HG03520 (cell line): ENCODE results near the gene NTPCR.

Source experiments
- ATAC-seq: cut with Tn5 transposase; IDR thresholded peaks from one replicate; pipeline ENCODE4 v1.9.1; 2021; ENCODE audit warnings: mild to moderate bottlenecking, moderate library complexity; ENCODE audit not compliant: unreplicated experiment

The NTPCR gene

DNA sequence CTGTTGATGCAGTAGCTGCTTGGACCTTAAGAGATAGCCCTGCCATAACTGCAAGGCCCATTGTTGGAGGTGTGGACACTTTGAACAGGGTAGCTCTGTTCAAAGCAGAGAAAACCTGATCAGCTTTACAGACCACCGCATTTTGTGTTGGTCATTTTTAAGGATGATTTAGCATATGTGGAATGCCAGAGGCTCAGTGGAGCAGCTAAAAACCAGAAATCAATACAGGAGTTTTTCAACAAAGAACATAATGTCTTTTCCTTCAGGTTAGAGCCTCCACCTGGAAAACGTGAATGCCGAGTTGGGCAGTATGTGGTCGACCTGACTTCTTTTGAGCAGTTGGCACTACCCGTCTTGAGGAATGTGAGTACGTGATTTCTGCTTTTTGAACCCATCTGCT lies 5.7 kb downstream of the NTPCR start:
- no peak for ATAC-seq

DNA sequence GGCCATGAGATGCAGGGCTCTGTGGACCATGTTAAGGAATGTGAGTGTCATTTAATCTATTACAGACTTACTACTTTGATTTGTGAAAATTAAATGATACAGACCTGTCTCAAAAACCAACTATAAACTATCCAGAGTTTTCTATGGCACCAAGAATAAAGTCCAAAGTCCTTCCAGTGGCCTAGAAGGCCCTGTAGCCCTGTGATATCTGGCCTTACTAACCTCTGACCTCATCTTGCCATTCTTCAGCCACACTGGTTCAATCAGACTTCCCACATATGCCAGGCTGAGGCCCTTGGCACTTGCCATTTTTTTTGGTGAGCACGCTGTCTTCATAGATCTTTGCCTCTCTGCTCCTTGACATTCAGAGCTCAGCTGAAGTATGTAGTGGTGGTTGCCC lies 7.7 kb downstream of the NTPCR start:
- no peak for ATAC-seq

DNA sequence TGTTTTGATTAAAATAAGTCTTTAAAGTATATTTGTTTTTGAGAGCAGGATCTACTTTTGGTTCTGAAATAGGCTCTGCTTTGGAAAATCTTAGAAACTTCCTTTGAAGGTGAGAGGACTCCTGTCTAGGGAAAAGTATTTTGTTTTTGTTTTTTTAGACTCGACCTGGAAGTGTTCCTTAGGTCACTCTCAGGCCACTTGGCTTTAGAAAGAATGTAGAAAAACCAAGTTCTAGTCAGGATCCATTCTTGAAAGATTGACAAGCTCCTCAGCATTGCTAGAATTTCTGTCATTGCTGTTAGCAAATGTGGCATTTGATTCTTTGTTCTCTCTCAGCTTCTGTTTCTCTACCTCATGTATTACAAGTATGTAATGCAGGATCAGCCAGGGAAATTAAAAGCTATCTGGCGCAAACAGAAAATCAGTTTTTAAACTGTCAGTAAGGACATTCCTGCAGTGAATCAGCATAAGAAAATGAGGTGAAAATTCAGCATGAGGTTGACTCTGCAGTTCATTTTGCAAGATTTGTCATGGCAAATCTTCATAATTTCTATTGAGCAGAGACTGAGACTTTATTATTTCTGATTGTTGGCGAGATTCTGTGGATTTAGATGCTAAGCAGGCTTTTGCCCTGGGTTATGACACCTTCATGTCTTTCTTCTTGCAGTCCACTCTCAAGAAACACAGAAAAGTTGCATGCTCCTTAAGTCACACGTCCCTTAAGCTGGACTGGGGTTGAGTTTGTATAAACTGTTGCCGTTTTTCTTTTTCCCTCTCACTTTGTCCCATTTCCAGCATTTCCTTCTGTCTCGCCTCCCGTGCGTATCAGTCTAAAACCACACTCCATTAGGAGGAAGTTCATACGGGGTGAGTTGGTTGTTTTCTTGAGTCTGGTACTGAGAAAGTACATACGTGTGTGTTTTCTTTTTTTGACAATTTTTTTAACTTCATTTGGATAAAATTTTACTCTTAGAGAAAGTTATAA lies 12.6 kb downstream of the NTPCR start:
- ATAC-seq = no peak

DNA sequence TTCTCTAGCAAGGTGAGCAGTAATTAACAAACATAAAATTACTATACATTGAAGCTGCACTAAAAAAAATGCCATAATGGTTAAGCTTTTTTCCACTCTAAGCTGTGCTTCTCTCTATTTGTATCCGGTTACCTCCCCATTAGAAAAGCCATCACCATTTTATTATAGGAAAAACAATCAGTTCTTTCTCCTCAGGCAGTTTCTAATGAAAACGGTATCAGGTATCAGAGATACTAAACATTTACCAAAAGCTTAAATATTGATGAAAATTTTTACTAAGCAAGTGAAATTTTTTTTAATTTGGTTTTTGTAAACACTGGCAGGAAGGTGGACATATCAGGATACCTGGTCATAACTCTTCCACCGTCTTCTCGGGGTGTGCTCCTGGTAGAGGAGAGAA lies 14.2 kb downstream of the NTPCR start:
- ATAC-seq = no peak

DNA sequence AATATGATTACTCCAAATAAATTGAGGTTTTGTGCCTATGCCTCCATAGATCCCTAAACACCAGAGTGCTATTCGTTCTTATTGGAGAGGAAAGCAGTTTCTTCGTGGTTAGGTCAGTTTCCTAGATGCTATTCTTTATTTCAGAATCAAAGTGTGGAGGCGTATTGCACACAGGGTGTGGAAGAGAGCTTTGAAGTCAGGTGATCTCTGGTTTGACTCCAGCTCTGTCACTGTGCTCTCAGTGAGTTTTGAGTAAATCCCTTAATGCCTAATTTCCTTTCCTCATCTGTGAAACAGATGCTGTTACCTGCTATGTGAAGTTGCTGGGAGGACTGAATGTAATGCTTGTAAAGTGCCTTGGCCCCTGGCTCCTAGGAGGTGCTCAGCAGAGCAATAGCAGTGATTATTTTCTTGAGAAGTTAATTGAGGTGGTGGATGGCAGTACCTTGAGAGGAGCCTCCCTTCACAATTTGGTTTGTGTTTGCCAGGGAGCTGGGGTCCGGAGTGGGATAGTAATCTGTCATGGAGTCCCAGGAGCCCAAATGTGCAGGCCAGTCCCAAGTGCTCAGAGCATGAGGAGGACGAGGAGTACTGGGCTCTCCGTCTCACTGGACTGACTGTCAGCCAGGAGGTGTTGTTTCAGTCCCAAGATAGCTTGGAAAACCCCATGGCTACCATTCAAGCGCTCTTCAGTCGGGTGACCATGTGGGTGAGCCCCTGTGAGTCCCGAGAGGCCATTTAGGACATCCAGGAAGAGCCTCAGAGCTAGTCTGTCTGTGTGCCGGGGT lies 14.9 kb downstream of the NTPCR start:
- ATAC-seq = no peak

DNA sequence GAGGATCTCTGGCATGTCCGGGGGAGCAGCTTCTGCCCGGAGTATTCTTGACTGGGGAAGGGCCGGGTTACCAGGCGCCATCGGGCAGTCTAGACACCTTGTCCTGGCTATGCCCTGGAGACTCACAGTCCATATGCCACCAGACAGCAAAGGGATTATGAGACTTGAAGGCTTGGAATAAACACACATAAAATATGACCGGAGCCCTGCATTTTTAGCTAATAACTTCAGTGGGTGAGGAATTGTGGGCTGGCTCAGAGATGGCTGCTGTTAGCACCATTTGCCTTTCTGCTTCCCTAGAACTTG lies 15.5 kb downstream of the NTPCR start:
- ATAC-seq = no peak

DNA sequence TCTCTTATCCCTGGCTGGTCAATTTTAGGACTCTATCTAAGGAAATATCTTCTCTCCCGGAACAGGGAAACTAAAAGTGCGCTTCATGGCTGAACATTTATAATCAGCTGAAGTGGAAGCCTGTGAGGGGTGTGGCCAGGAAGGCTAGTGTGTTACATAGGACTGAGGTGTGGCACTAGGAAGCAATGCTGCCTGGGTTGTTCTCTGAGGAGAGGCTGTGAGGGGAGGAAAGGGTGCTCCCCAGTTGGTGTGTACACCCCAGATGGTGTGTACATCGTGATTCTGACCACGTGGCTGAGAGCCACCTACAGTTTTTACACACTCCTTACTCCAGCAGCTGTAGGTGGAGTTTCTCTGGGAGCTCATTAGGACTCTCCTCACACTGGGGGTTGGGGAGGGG lies 16.3 kb downstream of the NTPCR start:
- no peak for ATAC-seq

DNA sequence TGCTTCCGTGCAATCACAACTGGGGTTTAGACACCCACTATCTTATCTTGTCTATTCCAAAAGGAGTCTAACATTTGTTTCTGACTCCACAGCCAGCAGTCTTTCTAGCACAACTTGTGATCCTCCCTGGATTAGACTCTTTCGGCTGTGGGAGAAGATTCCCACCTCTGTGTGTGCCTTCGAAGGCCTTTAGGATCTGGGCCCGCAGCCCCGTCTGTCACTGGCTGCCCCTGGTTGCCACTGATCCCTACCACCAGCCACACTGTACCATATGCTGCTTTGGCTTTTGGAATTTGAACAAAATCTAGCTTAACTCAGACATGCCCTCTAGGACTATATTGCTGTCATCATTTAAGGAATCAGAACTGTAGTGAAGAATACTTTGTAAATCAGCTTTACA lies 18.0 kb downstream of the NTPCR start:
- ATAC-seq = no peak

DNA sequence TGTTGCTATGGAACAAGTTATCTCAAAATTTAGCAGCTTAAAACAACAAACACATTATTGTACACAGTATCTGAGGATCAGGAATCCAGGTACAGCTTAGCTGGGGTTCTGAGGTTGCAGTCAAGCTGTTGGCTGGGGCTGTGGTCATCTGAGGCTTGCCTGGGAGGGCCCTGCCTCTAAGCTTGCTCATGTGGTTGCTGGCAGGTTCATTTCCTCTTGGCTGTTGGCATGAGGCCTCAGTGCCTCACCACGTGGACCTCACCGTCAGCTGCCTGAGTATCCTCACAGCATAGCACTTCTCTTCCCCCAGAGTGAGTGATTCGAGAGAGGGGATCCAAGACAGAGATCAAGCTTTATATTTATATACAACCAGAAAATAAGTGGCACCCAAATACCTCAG lies 18.6 kb downstream of the NTPCR start:
- ATAC-seq = no peak

DNA sequence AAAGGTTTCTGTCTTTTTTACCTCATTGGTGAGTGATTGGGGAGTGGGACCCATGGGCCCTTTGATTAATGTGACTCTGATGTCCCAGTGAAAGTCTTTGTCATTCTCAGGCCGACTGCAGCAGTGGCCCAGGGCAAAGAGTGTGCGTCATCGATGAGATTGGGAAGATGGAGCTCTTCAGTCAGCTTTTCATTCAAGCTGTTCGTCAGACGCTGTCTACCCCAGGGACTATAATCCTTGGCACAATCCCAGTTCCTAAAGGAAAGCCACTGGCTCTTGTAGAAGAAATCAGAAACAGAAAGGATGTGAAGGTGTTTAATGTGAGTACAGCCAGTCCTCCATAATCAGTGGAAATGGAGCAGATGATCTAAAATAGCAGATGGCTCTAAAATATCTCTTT lies 19.4 kb downstream of the NTPCR start:
- no peak for ATAC-seq

DNA sequence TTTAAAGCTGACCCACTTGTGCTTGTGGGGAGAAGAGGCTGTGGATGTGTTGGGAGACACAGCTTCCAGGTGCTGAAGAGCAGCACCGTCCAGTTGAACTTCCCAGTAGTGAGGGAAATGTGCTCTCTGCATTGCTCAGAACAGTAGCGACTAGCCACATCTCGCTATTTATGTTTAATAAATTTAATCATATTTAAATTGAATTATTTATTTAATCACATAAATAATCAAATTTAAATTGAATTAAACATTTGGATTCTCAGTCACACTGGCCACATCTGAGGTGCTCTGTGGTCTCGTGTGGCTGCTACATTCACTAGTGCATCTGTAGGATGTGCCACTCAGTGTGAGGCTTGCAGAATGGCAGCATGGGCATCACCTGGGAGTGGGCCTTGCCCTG lies 20.1 kb downstream of the NTPCR start:
- ATAC-seq = no peak

DNA sequence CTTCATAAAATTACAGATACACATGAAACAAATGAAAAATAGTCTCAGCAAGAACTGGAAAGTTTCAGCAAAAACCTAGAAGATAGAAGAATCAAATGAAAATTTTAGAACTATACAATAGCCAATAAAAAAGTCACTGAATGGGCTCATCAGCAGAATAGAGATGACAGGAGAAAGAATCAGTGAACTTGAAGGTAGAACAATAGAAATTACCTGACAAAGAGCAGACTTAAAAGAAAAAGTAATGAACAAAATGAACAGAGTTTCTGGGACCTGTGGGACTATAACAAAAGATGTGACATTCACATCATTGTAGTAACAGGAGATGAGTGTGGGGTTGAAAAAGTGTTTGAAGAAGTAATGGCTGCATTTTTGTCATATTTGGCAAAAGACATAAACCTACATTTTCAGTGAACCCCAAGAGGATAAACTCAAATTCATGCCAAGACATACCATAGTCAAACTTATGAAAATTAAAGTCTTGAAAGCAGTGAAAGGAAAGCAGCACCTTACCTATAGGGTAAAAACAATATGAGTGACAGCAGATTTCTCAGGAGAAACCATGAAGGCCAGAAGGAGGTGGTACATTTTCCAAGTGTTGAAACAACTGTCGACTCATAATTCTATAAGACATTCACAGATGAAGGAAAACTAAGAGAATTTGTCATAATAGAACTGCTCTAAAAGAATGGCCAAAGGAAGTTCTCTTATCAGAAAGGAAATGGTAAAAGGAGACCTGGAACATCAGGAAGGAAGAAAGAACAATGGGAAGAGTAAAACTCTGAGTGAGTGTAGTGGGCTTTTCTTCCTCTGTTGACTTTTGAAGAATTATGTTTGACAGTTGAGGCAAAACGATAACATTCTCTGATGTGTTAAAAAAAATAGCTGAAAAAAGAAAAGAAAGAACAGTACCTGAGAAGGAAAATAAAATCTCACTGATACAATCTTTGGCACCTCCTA lies 23.5 kb downstream of the NTPCR start:
- no peak for ATAC-seq

DNA sequence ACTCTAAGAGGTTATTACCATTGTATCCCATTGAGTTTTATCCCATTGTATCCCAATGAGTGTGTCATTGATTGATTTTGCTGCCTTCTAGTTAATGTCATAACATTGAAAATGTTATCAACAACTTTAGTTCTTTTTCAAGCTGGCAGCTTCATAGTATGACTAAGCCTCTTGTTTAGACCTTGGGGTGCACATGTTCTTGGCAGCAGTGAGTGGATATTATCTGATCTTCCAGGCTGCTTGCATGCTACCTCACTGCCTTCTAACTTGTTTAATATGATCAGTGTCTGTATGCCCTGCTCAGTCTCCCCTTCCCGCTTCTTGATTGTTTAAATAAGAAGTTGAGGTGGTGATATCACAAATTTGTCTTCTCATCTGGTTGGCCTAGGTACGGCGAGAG lies 24.6 kb downstream of the NTPCR start:
- ATAC-seq = no peak

DNA sequence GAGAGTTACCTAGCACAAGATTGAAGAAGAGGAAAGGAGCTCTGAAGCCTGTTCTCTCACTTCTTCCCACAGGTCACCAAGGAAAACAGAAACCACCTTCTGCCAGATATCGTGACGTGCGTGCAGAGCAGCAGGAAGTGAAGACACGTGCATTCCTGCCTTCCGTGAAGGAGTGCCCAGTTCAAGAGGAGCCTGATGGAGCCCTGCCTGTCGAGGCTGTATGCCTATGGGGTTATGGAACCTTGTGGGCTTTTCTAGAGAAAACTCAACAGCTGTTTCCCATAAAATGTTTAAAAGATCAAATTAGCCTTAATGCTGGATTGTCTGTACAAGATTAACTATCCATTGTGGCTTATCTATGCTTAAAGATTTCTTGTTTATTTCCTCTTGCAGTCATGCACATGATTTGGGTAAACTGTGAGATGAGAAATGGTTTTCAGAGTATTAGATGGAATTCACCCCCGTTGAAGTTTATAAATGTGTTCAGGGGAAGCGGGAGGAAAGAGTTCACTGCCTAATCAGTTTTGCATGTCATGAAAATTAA lies 27.8 kb downstream of the NTPCR start:
- ATAC-seq = no peak

DNA sequence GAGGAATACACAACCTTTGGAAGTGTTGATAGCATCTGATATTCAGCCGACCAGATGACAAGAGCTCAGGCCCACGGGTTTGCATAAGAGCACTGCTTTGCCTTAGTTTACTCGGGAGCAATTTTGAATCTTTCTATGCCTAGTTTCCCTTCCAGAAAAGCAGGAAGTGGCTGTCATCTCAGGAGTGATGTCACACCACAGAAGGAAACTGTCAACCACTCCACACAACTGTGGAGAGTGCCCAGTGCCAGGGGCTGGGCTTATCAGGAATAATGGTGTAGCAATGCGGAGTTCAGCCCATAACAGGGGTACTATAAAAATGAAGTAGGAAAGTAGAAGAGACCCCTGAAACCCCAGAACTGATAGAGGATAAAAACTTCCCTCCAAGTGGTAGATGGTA lies 28.4 kb downstream of the NTPCR start:
- ATAC-seq = no peak

DNA sequence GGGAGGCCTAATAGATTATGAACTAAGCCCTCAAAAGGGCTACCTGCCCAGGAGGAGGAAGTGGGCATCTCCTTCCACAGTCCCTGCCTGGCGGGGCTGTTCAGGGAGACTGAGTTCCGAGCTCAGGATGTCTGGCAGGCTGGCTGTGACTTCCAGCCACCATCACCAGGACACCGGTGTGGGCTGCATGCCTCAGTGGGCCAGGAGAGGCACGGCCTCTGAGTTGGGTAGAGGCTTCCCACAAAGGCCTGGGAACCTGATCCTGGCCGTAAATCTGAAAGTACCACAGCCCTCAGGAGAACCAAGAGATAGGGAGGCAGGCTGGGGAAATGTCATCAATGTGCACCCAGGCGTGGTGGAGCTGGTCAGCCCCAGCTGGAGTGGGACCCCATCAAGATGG lies 29.1 kb downstream of the NTPCR start:
- ATAC-seq = no peak

DNA sequence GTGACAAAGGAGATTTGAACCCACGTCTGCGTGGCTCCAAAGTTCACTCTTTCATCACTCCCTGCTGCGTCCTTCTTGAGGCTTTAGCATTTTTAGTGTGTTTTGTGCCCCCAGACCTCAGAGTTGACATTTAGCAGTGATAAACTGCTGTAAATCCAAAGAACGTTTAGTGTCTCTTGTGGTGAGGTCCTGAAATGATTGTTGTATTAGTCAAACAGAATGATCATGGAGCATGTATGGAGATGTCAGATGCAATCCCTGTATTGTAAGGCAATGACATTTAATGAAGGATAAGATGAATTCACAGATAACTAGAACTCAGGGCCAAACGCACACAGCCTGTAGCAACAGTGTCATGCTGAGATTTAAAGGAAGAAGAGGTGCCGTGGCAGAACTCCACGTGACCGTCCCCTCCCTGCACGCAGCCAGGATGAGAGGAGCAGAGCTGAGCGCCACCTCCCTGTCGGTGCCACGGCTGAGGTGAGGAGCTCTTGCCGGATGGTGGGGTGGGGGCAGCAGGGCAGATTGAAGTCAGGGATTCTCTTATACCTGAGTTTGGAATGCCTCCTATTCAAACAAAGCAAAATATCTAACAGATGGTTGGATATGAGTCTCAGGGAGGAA lies 30.1 kb downstream of the NTPCR start:
- ATAC-seq = no peak

DNA sequence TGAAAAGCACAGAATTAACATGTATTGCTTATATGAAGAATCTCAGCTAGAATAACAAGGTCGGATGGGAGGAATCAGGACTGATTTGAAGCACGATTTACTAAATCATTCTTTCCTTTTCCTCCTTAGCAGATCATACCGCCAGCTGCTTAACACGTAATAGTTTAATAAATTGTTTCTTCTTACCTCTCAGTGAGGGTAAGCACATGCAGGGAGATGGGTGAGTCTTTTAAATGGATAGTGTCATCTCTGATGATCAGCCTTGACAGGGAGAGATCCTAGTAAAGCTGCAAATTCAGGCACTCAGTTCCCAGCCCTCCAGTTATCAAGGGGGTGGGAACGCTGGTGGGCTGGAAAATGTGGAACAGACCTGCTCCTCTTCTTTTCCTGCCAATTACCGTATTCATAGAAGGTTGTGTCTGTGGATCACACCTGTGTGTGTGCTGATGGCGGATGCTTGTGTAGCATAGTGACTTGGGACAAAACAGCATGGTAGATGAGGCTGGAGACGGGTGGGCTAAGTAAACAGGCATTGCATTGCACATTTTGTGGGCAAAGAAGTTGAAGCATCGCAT lies 30.7 kb downstream of the NTPCR start:
- no peak for ATAC-seq

DNA sequence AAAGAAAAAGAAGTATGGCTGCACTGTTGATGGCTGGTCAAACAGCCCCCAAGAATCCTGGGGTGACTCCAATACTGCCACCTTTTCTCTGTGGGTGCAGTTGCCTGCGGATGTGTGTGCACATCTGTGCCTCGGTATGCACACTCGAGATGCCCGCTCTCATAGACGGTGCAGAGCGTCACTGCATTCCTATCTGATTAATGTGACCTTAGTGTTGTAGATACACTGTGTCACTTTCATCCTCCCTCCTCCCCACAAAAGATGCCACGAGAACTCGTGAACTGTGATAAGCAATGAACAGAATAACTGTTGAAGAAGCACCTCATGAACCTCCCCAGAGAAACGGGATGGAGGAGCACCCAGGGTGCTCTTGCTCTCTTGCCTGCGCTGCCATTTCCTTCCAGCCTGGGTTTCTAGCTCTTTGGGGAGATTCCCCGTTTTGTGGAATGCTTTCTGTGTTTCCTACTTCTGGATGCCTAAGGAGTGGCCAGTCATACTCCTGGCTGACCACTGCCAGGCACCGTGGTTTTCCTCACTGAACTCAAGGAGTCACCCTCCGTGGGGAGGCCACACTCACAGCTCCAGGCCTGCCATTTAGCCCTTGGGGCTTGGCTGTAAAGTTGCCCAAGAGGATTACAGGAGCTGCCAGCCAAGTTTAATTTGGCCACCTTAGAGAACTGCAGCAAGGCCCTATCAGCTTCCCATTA lies 32.0 kb downstream of the NTPCR start:
- ATAC-seq = no peak
